Spleen (tissue), 11 donors: ENCODE results near the gene JSRP1. TPM values are rescaled to one million over a fixed set of nuclear protein-coding genes. Genes with fewer than 3 reads are reported as not detected.

Experiments
- DNase-seq: peaks from one replicate; pipeline ENCODE4 v3.0.0-alpha.2; 2020
- H3K27ac ChIP-seq, 8 donors: fragments of 200-600 bp; sonication (generic) in 7 of 8; 1 replicate in 4 of 8; 2 replicates in 4 of 8; pipeline versions ENCODE4 v1.5.0 to v1.8.0; 2016 to 2021; ENCODE audit warnings: inconsistent platforms in 4 of 8, mild to moderate bottlenecking in 4 of 8, moderate library complexity in 1 of 8
- H3K27me3 ChIP-seq, 7 donors: fragments of 200-600 bp; sonication (generic) in 6 of 7; replicated peaks in 1 of 7; 1 replicate in 4 of 7; 2 replicates in 3 of 7; pipeline versions ENCODE4 v1.5.0 to v1.8.0; 2016 to 2021; ENCODE audit warnings: inconsistent platforms in 3 of 7, mild to moderate bottlenecking in 1 of 7
- H3K36me3 ChIP-seq, 6 donors: fragments of 200-600 bp; sonication (generic) in 5 of 6; 1 replicate in 4 of 6; 2 replicates in 2 of 6; pipeline versions ENCODE4 v1.5.0 to v1.8.0; 2016 to 2021; ENCODE audit warnings: inconsistent platforms in 2 of 6
- H3K4me1 ChIP-seq, 6 donors: fragments of 200-600 bp; sonication (generic) in 5 of 6; 1 replicate in 3 of 6; 2 replicates in 3 of 6; pipeline versions ENCODE4 v1.5.0 to v1.8.0; 2016 to 2021; ENCODE audit warnings: inconsistent platforms in 3 of 6
- H3K4me3 ChIP-seq, 8 donors: fragments of 200-600 bp; sonication (generic) in 7 of 8; 1 replicate in 4 of 8; 2 replicates in 4 of 8; pipeline versions ENCODE4 v1.5.0 to v1.8.0; 2016 to 2021; ENCODE audit warnings: inconsistent platforms in 4 of 8, mild to moderate bottlenecking in 4 of 8, moderate library complexity in 2 of 8
- H3K9me3 ChIP-seq, 8 donors: fragments of 200-600 bp; sonication (generic) in 7 of 8; 1 replicate in 4 of 8; 2 replicates in 4 of 8; pipeline versions ENCODE4 v1.5.0 to v1.8.0; 2016 to 2021; ENCODE audit warnings: inconsistent platforms in 4 of 8
- POLR2A ChIP-seq, 3 donors: fragments of 450-650 bp; IDR thresholded peaks; one replicate each; pipeline ENCODE4 v1.5.1; 2017; ENCODE audit warnings: antibody characterized with exemption in 3 of 3, mild to moderate bottlenecking in 1 of 3
- POLR2AphosphoS5 ChIP-seq, 3 donors: sonication (generic); formaldehyde crosslinking; IDR thresholded peaks; one replicate each; pipeline ENCODE4 v1.5.1; 2017; ENCODE audit warnings: antibody characterized with exemption in 3 of 3
- WGBS, 5 donors: extraction: QIAGEN DNeasy Blood & Tissue Kit in 3 of 5; methylation state at CpG; one replicate each; pipeline versions ENCODE4 v1.1.5 to v1.1.7; 2013 to 2018; 5-methylcytosine and 5-hydroxymethylcytosine counted together
- intact Hi-C: fragments of 100-400 bp; cut with DNase I; formaldehyde crosslinking; loops from one replicate; pipeline ENCODE4 v1.15.0; 2023; ENCODE audit warnings: low total_unique reads
- polyA plus RNA-seq, 3 donors: library from polyadenylated mRNA; stranded (reverse); fragments of 200-250 nt; gene quantifications; one replicate each; pipeline ENCODE4 v1.2.1, GENCODE V29; 2013
- total RNA-seq, 7 donors: library from RNA; depleted of rRNA in 3 of 7; stranded (reverse); fragments of >200 nt in 3 of 7; fragmentation: NEBNext Ultra II Directional in 4 of 7; extraction: Animal tissue kit (Norgen Biotek cat#: 25700) in 4 of 7; gene quantifications; one replicate each; pipeline versions ENCODE4 v1.1.0 to v1.2.1, GENCODE V29; 2016 to 2021
- TF ChIP-seq, protein P1 (sequence below), 11 experiments: fragments of 200-600 bp in 7 of 11; fragments of 450-650 bp in 4 of 11; sonication (generic) in 4 of 11; IDR thresholded peaks in 8 of 11; conservative IDR thresholded peaks in 3 of 11; 1 replicate in 7 of 11; 2 replicates in 4 of 11; pipeline versions ENCODE4 v1.4.0 to v1.8.0; 2016 to 2021; ENCODE audit warnings: antibody characterized with exemption in 11 of 11, inconsistent platforms in 4 of 11, mild to moderate bottlenecking in 1 of 11
- donor health status: healthy with polysubstance abuse.
- donor health status: DM: no; HTN: no; CAD: no; lungs with moderate emphysema.
- donor health status: DM: no; HTN: no; CAD: no.
- donor health status: Bipolar disorder and iron deficiency.
- donor health status: healthy.
- donor health status: DM: no; HTN: no; CAD: no.
- donor health status: DM: yes; HTN: yes; CAD: no.

JSRP1 gene
- total and polyA plus RNA-seq, 10 donors, result 1.2 to 4.8 (median 3.1) TPM

DNA sequence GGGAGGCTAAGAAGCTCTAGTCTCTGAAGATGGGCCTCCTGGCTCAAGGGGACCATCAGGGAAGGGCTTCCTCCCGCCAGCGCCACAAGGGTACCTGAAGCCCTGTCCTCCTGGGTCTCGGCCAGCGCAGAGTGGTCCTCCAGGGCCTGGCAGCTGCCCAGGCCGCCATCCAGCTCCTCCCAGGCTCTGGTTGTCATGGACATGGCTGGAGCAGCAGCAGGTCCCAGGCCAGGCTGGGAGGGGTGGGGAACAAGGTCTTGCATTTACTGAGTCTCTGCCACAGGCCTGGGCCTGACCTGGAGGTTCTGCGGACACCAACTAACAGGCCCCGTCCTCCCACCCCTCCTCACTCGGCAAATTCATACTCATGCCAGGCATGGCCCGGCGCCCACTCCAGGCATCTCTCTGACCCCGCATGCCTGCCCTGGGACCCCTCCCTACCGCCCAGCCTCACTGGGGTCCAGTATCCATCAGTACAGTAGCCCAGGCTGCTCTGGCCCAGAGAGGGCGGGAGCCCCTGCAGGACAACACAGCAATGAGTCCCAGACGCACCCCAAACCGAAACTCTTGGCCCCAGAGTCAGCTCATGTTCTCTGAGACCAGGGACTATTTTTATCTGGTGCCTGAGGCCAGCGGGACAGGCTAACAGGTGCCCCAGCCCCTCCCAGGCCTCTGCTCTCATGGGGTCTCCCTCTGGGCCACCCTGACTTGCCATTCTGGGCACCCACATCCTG, 938 bp downstream of the JSRP1 start:
- peaks cover 11 to 40% (median 38%) of the 10 kb centered on the region in 7 donors for H3K27me3 ChIP-seq
- peaks cover 27 to 95% (median 66%) of the 10 kb centered on the region in 6 donors for H3K4me1 ChIP-seq
- no peaks in the 10 kb centered on the region for H3K36me3 ChIP-seq
- peak overlapping the region in 2 of 8 donors; percentile 28 to 61 for H3K27ac ChIP-seq
- WGBS, 5 donors, result 84 to 90% (median 88%) methylated on average over 13 to 16 of the region's 16 CpGs
- no peak for TF ChIP-seq POLR2AphosphoS5 (IDR thresholded peaks at IDR 0.05)
- H3K4me3 ChIP-seq, result no peak overlapping the region
- intact Hi-C loops, result no loop called here
- no peak for DNase-seq
- H3K9me3 ChIP-seq, result no peaks in the 10 kb centered on the region

DNA sequence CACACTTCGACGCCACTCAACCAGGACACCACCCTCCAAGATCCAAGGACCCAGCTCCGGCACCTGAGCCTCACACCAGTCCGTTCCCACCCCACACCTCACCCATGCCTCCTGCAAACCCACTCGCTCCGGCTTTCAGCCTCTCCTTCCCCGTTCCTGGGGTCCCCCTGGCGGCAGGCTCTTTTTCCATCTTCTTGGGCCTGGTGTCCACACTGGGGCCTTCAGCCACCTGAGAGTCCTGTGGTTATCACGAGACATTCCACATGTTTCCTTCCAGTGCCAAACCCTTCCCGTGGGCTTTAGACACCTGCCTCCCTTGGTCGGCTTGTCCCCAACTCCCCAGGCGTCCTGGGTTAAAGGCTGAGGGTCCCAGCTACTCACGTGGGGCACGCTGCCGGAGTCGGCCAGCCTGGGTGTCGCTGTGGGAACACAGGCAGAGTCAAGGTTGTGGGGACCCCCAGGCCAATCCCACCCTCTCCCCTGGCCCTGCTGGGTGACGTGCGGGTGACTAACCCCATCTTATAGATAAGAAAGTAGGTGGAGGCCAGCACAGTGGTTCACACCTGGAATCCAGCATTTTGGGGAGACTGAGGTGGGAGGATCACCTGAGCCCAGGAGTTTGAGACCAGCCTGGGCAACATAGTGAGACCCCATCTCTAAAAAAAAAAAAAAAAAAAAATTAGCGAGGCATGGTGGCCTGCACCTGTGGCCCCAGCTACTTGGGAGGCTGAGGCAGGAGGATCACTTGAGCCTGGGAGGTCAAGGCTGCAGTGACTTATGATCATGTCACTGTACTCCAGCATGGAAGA, 1.9 kb downstream of the JSRP1 start:
- Histone ChIP-seq H3K4me1 (peaks cover 23 to 95% (median 67%) of the 10 kb centered on the region in 6 donors), H3K36me3 (peaks cover 0 to 4% (median 0%) of the 10 kb centered on the region in 6 donors), H3K4me3 (peak overlapping the region in 2 of 8 donors; percentile 39 to 71), H3K27me3 (peaks cover 11 to 50% (median 47%) of the 10 kb centered on the region in 7 donors), H3K9me3 (no peaks in the 10 kb centered on the region), H3K27ac (no peak overlapping the region)
- intact Hi-C loops, result no loop called here
- 74 to 81% (median 77%) methylated on average over 19 to 20 of the region's 20 CpGs for WGBS, 5 donors
- no peak for DNase-seq
- no peak for TF ChIP-seq POLR2AphosphoS5 (IDR thresholded peaks at IDR 0.05)
- no peak for TF ChIP-seq POLR2A (IDR thresholded peaks at IDR 0.05)

DNA sequence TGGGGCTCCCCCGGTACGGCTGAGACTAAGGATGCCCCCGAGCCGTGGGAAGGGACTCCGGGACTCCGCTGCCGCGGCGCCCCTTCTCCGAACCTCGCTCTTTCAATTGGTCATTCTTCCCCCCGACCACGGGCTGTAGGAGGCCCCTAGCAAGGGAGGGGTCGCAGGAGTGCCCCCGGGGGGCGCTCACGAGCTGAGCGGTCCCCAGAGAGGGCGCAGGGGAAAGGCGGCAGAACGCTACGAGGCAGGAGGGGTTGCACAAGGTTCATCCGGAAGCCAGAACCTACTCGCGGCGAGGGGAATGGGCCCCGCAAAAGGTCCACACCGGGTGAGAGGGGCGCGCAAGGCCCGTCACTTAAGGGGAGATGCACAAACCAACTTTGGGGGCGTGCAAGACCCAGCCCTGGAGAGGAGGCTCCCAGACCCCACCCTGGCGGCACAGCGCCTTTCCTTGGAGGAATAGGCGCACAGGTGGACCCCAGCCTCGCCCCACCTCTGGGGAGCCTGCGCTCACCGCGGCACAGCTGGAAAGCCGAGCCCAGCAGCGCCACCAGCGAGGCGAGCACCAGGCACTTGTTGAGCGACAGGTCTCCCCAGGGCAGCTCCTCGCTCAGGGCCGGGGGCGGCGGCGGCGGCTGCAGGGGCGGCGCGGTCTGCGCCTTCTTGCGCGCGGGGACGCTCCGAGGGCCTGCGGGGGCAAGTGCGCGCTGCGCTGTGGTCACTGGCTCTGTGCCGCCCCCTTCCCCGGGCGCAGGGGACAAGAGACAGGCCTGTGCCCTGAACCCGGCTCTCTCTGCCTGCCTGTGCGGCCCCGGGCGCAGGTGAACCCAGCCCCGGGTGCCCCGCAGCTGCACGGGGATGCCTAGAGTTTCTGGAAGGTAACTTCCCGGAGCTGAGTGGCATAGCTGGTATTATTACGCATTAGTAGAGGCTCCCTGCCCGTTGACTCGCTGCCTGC, 2.8 kb downstream of the JSRP1 start:
- intact Hi-C loops, result no loop called here
- DNase-seq, result peak; percentile 89
- 7 to 13% (median 9%) methylated on average over 17 to 77 of the region's 77 CpGs for WGBS, 5 donors
- H3K27me3 ChIP-seq, result peaks cover 11 to 52% (median 47%) of the 10 kb centered on the region in 7 donors
- H3K9me3 ChIP-seq, result no peaks in the 10 kb centered on the region
- H3K27ac ChIP-seq, result peak overlapping the region in 2 of 8 donors; percentile 27 to 35
- TF ChIP-seq, protein P1, sequence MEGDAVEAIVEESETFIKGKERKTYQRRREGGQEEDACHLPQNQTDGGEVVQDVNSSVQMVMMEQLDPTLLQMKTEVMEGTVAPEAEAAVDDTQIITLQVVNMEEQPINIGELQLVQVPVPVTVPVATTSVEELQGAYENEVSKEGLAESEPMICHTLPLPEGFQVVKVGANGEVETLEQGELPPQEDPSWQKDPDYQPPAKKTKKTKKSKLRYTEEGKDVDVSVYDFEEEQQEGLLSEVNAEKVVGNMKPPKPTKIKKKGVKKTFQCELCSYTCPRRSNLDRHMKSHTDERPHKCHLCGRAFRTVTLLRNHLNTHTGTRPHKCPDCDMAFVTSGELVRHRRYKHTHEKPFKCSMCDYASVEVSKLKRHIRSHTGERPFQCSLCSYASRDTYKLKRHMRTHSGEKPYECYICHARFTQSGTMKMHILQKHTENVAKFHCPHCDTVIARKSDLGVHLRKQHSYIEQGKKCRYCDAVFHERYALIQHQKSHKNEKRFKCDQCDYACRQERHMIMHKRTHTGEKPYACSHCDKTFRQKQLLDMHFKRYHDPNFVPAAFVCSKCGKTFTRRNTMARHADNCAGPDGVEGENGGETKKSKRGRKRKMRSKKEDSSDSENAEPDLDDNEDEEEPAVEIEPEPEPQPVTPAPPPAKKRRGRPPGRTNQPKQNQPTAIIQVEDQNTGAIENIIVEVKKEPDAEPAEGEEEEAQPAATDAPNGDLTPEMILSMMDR (IDR thresholded peaks at IDR 0.05 in 8 of 11, conservative IDR thresholded peaks at IDR 0.05 in 3 of 11), result peak in 9 of 11 experiments; percentile 25 to 64 (median 45)
- TF ChIP-seq POLR2A (IDR thresholded peaks at IDR 0.05) (no peak), POLR2AphosphoS5 (IDR thresholded peaks at IDR 0.05) (peak; percentile 34 to 74 (median 40))
- peaks cover 0 to 13% (median 4%) of the 10 kb centered on the region in 6 donors for H3K36me3 ChIP-seq
- peak overlapping the region; percentile 4 to 71 (median 38) for H3K4me3 ChIP-seq
- H3K4me1 ChIP-seq, result peaks cover 23 to 91% (median 61%) of the 10 kb centered on the region in 6 donors

DNA sequence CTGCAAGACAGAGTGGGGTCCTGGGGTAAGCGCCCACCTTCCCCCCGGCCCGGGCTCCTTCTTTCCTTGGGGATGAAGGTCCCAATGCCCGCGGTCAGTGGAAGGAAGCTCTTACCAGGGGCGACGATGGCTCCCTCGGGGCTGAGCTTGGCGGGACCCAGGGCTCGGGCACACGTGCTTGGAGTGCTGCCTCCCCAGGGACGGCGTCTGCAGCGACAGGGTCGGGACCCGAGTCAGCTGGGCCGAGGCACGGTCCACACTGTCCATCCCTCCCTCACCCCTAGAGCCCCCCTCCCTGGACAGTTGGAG, 3.5 kb downstream of the JSRP1 start:
- Histone ChIP-seq H3K9me3 (no peaks in the 10 kb centered on the region), H3K27me3 (peaks cover 11 to 52% (median 47%) of the 10 kb centered on the region in 7 donors), H3K4me3 (peak overlapping the region; percentile 4 to 71 (median 38)), H3K36me3 (peaks cover 0 to 20% (median 10%) of the 10 kb centered on the region in 6 donors), H3K27ac (peak overlapping the region in 1 of 8 donors; percentile 27), H3K4me1 (peaks cover 23 to 84% (median 59%) of the 10 kb centered on the region in 6 donors)
- TF ChIP-seq POLR2A (IDR thresholded peaks at IDR 0.05), result no peak
- TF ChIP-seq, protein P1 (IDR thresholded peaks at IDR 0.05 in 8 of 11, conservative IDR thresholded peaks at IDR 0.05 in 3 of 11), result no peak
- TF ChIP-seq POLR2AphosphoS5 (IDR thresholded peaks at IDR 0.05), result no peak
- 4 to 7% (median 6%) methylated on average over 7 to 18 of the region's 18 CpGs for WGBS, 5 donors
- intact Hi-C loops, result no loop called here
- peak; percentile 79 for DNase-seq
